ENCODE data around the gene LGALS14.

- TF ChIP-seq CTCF (IDR thresholded peaks at IDR 0.05) = no peak
- no peak for TF ChIP-seq EP300 (IDR thresholded peaks at IDR 0.05)
- no peak for TF ChIP-seq POLR2A (IDR thresholded peaks at IDR 0.05)
Observed at GRCh38 chr19:39745643-39746042, 41.4 kb downstream of the LGALS14 start.
